Embryonic facial prominence (tissue), 1 donor: ENCODE results near the gene KLK7.
"Not testable (repeated sequence)": the region's sequence is repeated elsewhere in the genome, so short reads cannot be mapped to it uniquely, and the experiment has no call there.

ENCODE experiments used
- DNase-seq: peaks from one replicate; pipeline ENCODE4 v3.0.0-alpha.2; 2016; ENCODE audit errors: extremely low spot score

The KLK7 gene

DNA sequence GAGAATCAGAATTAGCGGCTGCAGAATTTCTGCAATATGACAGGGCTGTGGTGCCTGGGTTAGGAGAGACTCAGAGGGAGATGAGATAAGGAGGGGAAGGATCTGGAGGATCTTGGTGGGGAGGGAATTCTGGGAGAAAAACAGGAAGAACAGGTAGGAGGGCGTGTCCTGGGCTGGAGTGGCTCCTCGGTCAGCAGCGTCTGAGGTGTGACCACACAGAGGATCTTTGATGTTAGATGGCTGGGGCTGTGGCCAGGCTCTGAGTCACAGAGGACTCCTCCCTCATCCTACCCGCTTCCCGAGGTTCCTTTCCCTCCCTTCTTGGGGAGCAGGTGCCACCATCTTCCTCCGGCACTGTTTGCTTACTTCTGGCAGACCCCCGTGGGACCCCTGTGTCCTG is 8.0 kb downstream of the KLK7 start:
- DNase-seq, result no peak

DNA sequence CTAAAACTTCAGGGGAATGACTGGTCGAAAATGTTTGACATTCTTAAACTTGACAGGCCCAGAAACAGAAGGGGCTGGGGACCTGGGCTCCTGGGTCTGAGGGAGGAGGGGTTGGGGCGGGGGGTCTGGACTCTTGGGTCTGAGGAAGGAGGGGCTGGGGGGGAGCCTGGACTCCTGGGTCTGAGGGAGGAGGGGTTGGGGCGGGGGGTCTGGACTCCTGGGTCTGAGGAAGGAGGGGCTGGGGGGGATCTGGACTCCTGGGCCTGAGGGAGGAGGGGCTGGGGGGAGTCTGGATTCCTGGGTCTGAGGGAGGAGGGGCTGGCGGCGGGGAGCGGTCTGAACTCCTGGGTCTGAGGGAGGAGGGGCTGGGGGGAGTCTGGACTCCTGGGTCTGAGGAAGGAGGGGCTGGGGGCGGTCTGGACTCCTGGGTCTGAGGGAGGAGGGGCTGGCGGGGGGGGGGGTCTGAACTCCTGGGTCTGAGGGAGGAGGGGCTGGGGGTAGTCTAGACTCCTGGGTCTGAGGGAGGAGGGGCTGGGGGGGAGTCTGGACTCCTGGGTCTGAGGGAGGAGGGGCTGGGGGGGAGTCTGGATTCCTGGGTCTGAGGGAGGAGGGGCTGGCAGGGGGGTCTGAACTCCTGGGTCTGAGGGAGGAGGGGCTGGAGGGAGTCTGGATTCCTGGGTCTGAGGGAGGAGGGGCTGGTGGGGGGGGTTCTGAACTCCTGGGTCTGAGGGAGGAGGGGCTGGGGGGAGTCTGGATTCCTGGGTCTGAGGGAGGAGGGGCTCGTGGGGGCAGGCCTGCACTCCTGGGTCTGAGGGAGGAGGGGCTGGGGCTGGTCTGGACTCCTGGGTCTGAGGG is 8.8 kb downstream of the KLK7 start:
- DNase-seq, result no peak

- DNase-seq, result no peak
These were observed 10.8 kb downstream of the KLK7 start for GRCh38 chr19:50972795-50973376.

- not testable (repeated sequence) for DNase-seq
These were observed 13.9 kb downstream of the KLK7 start for GRCh38 chr19:50969810-50970209.

DNA sequence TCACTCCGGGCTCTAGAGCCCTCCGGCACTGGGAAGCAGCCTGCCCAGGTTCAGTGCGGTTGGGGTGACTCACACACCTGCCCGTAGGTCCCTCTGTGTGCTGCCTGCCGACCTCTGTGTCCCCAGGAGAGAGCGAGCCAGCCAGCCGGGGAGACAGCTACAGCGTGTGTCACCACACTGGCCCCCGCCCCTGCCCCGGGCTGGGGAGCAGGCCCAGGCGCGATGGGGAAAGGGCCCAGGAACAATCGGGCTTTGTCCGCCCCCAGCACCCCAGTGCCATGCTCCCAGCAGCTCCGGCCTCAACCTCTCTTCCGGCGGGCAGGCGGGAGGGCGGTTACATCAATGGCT is 14.3 kb downstream of the KLK7 start, which contains the start of gene KLK6:
TSS of gene KLK6 (minus strand) at position 179 of the 348 bp plus-strand sequence. CDS start 1,487 bp downstream, outside the sequence.
- no peak for DNase-seq

GRCh38 chr19:50968716-50969412 is 14.9 kb downstream of the KLK7 start:
- DNase-seq, result no peak

- DNase-seq, result no peak
These were observed 15.6 kb downstream of the KLK7 start for GRCh38 chr19:50967929-50968715.

DNA sequence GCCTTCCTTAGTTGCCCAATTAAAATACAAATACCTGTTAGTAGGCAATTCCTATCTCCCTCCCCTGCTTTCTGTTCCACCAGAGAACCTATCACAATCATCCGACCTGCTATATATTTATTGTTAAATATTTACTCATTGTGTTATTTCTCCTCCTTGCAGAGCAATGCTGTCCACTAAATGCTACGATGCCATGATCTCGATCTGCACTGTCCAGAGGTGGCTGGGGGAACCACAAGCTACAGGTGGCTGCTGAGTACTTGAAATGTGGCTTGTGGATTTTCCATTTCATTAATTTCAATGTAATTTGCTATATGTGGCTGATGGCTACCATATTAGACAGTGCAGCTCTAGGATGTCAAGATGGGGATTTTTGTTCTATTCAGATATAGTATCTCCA is 19.5 kb downstream of the KLK7 start:
- DNase-seq, result no peak

DNA sequence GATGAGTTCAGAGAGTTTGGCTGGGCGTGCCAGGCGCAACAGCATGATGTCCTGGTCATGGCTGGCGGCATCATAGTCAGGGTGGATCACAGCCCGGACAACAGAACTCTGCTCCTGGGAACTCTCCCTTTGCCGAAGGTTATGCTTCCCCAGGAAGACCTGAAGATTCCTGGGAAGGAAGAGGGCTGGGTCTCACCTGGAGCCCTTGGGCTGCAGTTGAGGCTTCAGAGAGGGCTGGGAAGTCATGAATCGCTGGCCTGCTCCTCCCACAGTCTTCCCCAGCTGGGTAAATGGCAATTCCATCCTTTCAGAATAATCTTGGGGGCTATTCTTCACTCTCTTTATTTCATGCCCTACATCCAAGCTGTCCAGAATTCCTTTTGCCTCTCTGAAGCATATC is 20.3 kb downstream of the KLK7 start:
- DNase-seq, result no peak

DNA sequence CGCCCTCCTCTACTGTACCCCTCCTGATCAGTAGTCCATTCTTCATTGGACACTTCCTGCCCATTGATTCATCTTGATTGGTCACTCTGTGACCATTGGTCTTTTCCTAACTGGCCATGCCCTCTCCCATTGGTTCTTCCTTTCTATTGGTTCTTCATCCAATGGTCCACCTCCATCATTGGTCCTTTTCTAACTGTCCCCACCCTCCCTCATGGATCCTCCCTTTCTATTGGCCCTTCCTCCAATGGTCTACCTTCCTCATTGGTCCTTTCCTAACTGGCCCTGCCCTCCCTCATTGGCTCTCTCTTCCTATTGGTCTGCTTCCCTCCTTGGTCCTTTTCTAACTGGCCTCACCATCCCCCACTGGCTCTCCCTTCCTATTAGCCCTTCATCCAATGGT is 21.5 kb downstream of the KLK7 start:
- DNase-seq, result no peak

GRCh38 chr19:50959731-50960500 is 23.8 kb downstream of the KLK7 start:
- no peak for DNase-seq

- DNase-seq, result no peak
These were observed 26.1 kb downstream of the KLK7 start for GRCh38 chr19:50957587-50957986.

GRCh38 chr19:50952910-50953309 is 30.8 kb downstream of the KLK7 start, which contains the start of gene KLK5:
Gene KLK5 (minus strand): TSS chr19:50953038. CDS start chr19:50952657, 381 bp downstream.
- DNase-seq, result no peak

- DNase-seq, result no peak
These were observed 33.9 kb downstream of the KLK7 start for GRCh38 chr19:50949861-50950260.

DNA sequence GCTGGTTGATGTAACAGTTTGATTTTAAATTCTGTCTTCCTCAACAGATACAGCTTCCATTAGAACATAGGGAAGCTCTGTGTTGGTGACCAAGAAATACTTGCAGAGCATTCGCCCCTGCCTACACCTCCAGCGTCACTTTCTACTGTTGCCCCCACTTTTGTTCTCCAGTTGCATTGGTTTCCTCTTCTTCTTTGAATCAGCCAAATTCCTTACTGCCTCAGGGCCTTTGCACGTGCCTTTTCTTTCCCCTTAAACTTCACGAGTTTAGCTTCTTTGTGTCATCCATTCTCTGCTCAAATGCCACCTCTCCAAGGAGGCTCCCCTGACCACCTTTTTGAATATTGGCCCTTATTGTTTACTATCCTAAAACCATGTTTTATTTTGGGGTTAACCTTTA is 36.6 kb downstream of the KLK7 start:
- no peak for DNase-seq

- no peak for DNase-seq
These were observed 38.9 kb downstream of the KLK7 start for GRCh38 chr19:50944795-50945194.

DNA sequence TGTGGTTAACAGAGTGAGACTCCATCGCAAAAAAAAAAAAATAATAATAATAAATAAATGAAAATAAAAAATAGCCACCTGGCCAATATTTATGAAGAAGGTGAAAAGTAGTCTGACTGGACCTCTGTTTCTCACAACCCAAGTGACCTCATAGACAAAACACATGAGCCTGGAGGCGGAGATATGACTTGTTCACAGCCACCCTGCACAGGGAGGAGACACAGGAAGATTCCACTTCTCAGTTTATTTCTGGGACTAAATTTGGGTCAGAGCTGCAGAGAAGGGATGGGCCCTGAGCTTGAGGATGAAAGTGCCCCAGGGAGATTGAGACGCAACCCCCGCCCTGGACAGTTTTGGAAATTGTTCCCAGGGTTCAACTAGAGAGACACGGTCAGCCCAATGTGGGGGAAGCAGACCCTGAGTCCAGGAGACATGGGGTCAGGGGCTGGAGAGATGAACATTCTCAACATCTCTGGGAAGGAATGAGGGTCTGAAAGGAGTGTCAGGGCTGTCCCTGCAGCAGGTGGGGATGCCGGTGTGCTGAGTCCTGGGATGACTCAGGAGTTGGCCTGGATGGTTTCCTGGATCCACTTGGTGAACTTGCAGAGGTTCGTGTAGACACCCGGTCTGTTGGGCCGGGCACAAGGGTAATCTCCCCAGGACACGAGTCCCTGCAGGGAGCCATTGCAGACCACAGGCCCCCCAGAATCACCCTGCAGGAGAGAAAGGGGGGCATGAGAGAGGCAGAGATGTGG is 40.5 kb downstream of the KLK7 start:
- DNase-seq, result no peak

- no peak for DNase-seq
These were observed 44.1 kb downstream of the KLK7 start for GRCh38 chr19:50939596-50939995.

GRCh38 chr19:50933640-50934039 is 50.1 kb downstream of the KLK7 start:
- DNase-seq, result no peak

DNA sequence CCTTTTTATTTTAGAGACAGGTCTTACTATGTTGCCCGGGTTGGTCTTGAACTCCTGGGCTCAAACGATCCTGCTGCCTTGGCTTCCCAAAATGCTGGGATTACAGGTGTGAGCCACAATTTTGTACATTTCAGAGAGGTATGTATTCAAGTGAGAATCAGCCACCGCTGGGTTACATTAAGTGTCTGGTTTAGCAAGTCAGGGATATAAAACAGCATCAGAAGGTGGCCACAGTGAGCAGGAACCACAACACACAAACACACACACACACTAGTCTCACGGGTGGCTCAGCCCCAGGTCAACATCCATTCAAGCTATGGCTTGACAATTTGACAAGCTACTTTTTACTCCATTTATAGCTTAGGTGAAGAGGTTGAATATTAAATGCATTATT is 51.0 kb downstream of the KLK7 start:
- no peak for DNase-seq
